Small intestine (tissue), 7 donors: ENCODE results near the gene EHMT1. TPM values are rescaled to one million over a fixed set of nuclear protein-coding genes. Genes with fewer than 3 reads are reported as not detected.
"Not testable (repeated sequence)": the region's sequence is repeated elsewhere in the genome, so short reads cannot be mapped to it uniquely, and the experiment has no call there.

Source experiments
- DNase-seq, 2 donors: peaks; one replicate each; pipeline versions ENCODE4 v3.0.0 to v3.0.0-alpha.2; 2013
- FAIRE-seq: peaks from 2 replicates; lab custom pipeline; 2012; peaks lifted over from hg19 to GRCh38; lab: Jason Lieb, UNC
- H3K27ac ChIP-seq, 3 donors: one replicate each; pipeline ENCODE4 v1.5.1; 2013; ENCODE audit warnings: low read length in 2 of 3, mild to moderate bottlenecking in 2 of 3, control low read depth in 1 of 3, inconsistent platforms in 1 of 3, low read depth in 1 of 3, moderate library complexity in 1 of 3
- H3K27me3 ChIP-seq, 3 donors: one replicate each; pipeline ENCODE4 v1.6.1; 2013; ENCODE audit warnings: low read length in 3 of 3, inconsistent platforms in 1 of 3; ENCODE audit not compliant: control insufficient read depth in 3 of 3, insufficient read depth in 3 of 3
- H3K36me3 ChIP-seq, 3 donors: one replicate each; pipeline ENCODE4 v1.6.1; 2013; ENCODE audit warnings: low read length in 3 of 3, inconsistent platforms in 1 of 3, low read depth in 1 of 3, mild to moderate bottlenecking in 1 of 3, moderate library complexity in 1 of 3; ENCODE audit not compliant: control insufficient read depth in 3 of 3, insufficient read depth in 2 of 3
- H3K4me1 ChIP-seq, 3 donors: one replicate each; pipeline ENCODE4 v1.6.1; 2013; ENCODE audit warnings: low read length in 2 of 3, inconsistent platforms in 1 of 3, low read depth in 1 of 3, mild to moderate bottlenecking in 1 of 3, moderate library complexity in 1 of 3; ENCODE audit not compliant: control insufficient read depth in 3 of 3, insufficient read depth in 2 of 3
- H3K4me3 ChIP-seq, 3 donors: one replicate each; pipeline ENCODE4 v1.5.1; 2013; ENCODE audit warnings: low read length in 3 of 3, control low read depth in 1 of 3, inconsistent platforms in 1 of 3, low read depth in 1 of 3, mild to moderate bottlenecking in 1 of 3, moderate library complexity in 1 of 3
- H3K9me3 ChIP-seq, 2 donors: one replicate each; pipeline ENCODE4 v1.6.1; 2013; ENCODE audit warnings: low read depth in 1 of 2, low read length in 1 of 2; ENCODE audit not compliant: control insufficient read depth in 2 of 2, insufficient read depth in 1 of 2
- WGBS, 3 donors: extraction: QIAGEN DNeasy Blood & Tissue Kit; methylation state at CpG; one replicate each; pipeline ENCODE4 v1.1.7; 2013; 5-methylcytosine and 5-hydroxymethylcytosine counted together
- polyA plus RNA-seq, 4 donors: library from polyadenylated mRNA; stranded (reverse) in 3 of 4; unstranded in 1 of 4; fragments of 200-250 nt in 3 of 4; fragments of 120-200 nt in 1 of 4; gene quantifications; one replicate each; pipeline versions ENCODE4 v1.2.1 to v1.2.3, GENCODE V29; 2013
- donor health status: healthy with polysubstance abuse.
- donor health status: control.
- donor health status: control.
- donor health status: Bipolar disorder and iron deficiency.
- donor health status: healthy.

EHMT1 gene
- polyA plus RNA-seq, 4 donors = 35.2 to 53.9 (median 39.1) TPM

DNA sequence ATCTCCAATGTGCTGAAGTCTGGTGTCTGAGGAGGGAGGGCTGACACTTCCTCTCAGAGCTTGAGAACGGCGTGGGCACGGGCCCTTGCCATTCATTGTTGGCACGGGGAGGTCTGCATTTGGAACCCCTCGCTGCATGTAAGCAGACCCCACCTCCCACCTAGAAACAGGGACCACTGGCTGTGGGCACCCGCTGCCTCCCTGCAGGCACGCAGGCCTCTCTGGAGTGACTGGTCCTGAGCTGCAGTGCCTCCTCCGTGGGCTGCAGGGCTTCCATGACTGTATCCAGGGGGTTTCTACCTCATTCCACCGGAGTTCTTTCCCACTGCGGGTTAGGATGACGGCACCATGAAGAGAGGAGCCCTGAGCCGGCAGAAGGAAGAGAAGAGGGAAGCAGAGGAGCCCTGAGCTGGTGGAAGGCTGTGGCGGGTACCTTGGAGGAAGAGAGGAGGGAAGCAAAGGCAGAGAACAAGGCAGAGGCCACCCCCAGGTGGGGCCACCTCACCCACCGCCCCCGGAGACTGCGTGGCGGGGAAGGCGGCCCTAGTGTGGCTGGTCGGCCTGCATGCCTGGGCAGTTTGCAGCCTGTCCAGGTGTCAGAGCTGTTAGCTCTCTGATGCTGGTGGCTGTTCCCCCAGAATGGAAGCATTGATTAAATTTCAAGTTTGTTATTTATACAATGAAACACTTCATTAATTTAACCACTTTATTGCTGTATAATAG is 183.9 kb downstream of the EHMT1 start:
- Histone ChIP-seq H3K9me3 (no peaks in the 10 kb centered on the region), H3K27ac (no peak overlapping the region), H3K36me3 (peaks cover 5 to 60% (median 17%) of the 10 kb centered on the region in 3 donors), H3K4me3 (no peak overlapping the region), H3K27me3 (no peaks in the 10 kb centered on the region), H3K4me1 (no peaks in the 10 kb centered on the region)
- FAIRE-seq (no peak), DNase-seq (no peak)
- 94 to 96% (median 96%) methylated on average over 19 of the region's 19 CpGs for WGBS, 3 donors

DNA sequence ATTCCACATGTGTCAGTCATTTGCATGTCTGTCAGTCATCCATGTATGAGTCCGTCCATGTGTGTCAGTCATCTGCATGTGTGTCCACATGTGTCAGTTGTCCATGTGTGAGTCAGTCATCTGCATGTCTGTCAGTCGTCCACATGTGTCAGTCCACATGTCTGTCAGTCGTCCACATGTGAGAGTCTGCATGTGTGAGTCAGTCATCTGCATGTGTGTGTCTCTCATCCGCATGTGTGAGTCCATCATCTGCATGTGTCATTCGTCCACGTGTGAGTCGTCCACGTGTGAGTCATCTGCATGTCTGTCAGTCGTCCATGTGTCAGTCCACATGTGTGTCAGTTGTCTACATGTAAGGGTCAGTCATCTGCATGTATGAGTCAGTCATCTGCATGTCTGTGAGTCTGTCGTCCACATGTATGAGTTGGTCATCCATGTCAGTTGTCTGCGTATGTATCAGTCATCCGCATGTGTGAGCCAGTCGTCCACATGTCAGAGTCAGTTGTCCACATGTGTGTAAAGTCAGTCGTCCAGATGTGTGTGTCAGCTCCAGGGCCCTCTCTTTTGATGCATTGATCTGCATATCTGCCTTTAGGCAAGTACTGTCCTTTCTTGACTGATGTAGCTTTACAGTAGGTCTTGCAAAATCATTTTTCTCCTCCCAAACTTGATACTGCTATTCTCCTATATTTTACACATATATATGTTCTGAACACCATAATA is 186.3 kb downstream of the EHMT1 start:
- DNase-seq (no peak), FAIRE-seq (no peak)
- H3K4me3 ChIP-seq = no peak overlapping the region
- no peak overlapping the region for H3K27ac ChIP-seq
- H3K27me3 ChIP-seq = no peaks in the 10 kb centered on the region
- H3K4me1 ChIP-seq = no peaks in the 10 kb centered on the region
- 94 to 97% (median 96%) methylated on average over 14 of the region's 14 CpGs for WGBS, 3 donors
- peaks cover 0 to 11% of the 10 kb centered on the region in 2 donors for H3K9me3 ChIP-seq
- H3K36me3 ChIP-seq = peaks cover 9 to 57% (median 20%) of the 10 kb centered on the region in 3 donors

DNA sequence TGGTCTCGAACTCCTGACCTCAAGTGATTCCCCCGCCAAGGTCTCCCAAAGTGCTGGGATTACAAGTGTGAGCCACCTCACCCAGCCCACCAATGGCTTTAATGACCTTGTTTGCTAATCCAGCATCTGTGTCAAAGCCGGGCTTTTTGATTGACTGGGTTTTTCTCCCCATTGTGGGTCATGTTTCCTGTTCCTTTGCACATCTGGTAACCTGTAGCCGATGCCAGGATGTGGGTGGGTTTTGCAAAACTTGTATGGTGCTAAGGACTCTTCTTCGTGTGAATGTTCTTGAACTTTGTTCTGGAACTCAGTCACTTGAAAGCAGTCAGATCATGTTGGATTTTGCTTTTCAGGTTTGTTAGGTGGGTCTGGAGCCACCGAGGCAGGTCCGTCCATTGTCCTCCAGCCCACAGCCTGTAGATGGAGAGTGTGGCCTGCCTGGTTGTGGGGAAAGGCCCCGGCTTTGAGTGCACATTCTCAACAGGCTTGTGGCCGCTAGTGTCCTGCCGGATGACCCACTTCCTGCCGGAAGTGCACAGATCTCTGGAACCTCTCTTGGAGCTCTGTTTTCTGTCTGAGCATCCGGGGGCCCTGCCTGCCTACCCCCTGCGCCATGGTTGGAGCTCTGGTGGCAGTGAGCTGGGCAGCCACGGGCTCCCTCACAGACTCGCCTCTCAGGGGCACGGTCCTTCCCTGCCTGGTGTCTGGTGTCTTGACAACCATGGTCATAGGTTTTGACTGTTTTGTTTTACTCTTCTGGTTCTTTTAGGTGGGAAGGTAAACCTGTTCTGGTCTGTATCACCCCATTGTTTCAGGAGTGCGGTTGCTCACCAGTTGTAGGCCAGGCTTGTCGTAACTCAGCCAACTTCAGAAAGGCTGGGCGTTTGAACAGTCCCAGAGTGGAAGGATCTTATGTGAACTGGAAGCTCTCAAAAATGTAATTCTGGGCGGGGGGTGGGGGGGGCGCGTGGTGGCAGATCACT is 189.2 kb downstream of the EHMT1 start:
- H3K4me1 ChIP-seq = no peaks in the 10 kb centered on the region
- H3K9me3 ChIP-seq = peaks cover 0 to 11% of the 10 kb centered on the region in 2 donors
- WGBS, 3 donors = 88 to 93% (median 92%) methylated on average over 22 of the region's 22 CpGs
- H3K4me3 ChIP-seq = no peak overlapping the region
- peaks cover 6 to 44% (median 19%) of the 10 kb centered on the region in 3 donors for H3K36me3 ChIP-seq
- no peak for DNase-seq
- H3K27me3 ChIP-seq = no peaks in the 10 kb centered on the region
- H3K27ac ChIP-seq = no peak overlapping the region
- FAIRE-seq = no peak

- DNase-seq = no peak
- H3K36me3 ChIP-seq = peaks cover 7 to 50% (median 18%) of the 10 kb centered on the region in 3 donors
- H3K27me3 ChIP-seq = no peaks in the 10 kb centered on the region
- H3K4me1 ChIP-seq = no peaks in the 10 kb centered on the region
- no peak for FAIRE-seq
- peaks cover 0 to 11% of the 10 kb centered on the region in 2 donors for H3K9me3 ChIP-seq
- WGBS, 3 donors = 90 to 94% (median 92%) methylated on average over 23 of the region's 23 CpGs
- no peak overlapping the region for H3K4me3 ChIP-seq
- no peak overlapping the region for H3K27ac ChIP-seq
Observed at GRCh38 chr9:137809040-137809576, 190.3 kb downstream of the EHMT1 start.

- H3K36me3 ChIP-seq = peaks cover 7 to 57% (median 18%) of the 10 kb centered on the region in 3 donors
- peaks cover 0 to 11% of the 10 kb centered on the region in 2 donors for H3K9me3 ChIP-seq
- not testable (repeated sequence) for H3K27me3 ChIP-seq, FAIRE-seq, H3K27ac ChIP-seq, H3K4me3 ChIP-seq, DNase-seq, H3K4me1 ChIP-seq
- 98 to 99% (median 98%) methylated on average over 58 to 69 of the region's 69 CpGs for whole genome bisulfite sequencing, 3 donors
Observed at GRCh38 chr9:137809726-137810450, 191.1 kb downstream of the EHMT1 start.

DNA sequence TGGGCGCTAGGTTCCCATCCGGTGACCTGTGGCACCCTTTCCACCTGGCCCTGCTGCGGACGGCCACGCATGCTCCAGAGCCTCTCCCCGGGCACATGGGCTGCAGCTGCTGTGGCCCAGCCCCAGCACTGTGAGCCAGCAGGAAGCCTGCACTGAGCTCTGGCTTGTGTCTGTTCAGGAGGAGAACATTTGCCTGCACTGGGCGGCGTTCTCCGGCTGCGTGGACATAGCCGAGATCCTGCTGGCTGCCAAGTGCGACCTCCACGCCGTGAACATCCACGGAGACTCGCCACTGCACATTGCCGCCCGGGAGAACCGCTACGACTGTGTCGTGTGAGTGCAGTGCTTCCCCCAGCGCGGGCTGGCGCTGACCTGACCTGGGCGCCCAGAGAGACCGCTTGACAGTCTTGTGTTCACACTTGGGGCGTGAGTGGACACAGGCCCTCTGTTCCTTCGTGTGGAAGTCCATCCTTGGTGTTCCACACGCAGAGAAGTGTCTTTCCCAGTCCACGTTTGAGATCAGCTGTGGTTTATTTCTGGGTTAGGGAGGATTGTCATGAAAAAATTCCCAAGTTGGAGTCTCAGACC is 192.6 kb downstream of the EHMT1 start:
- Histone ChIP-seq H3K36me3 (peaks cover 7 to 69% (median 24%) of the 10 kb centered on the region in 3 donors), H3K27ac (no peak overlapping the region), H3K9me3 (peaks cover 0 to 12% of the 10 kb centered on the region in 2 donors), H3K4me1 (no peaks in the 10 kb centered on the region), H3K4me3 (no peak overlapping the region), H3K27me3 (no peaks in the 10 kb centered on the region)
- FAIRE-seq = no peak
- 94% methylated on average over 30 of the region's 30 CpGs for WGBS, 3 donors
- no peak for DNase-seq

DNA sequence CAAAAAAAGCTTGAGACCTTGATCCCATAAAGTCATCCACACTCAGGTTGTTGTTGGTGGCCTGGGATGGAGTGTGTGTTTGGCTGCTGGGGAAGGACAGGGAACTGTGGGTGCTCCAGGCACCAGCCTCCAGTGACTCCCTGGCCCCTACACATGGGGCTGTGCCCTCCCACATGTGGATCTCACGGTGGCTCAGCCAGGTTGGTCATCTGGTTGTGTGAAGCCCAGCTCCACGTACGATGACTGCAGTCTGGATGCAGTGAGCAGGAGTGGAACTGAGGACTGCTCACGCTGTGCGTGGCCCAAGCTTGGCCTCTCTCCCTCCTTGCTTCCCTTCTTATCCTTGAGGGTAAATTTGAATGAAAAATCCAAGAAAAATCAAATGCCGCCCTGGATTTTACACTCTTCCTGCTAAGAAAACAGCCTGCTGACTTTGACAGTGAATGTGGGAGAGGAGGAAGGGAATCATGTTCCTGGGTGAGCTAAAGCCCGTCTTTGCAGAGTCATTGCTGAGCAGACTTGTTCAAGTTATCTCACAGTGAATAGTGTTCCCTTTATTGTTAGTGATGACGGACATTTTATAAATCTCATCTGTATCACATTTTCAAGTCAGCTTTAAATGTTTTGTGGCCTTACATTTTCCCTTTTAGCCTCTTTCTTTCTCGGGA is 193.7 kb downstream of the EHMT1 start:
- Histone ChIP-seq H3K36me3 (peaks cover 18 to 80% (median 33%) of the 10 kb centered on the region in 3 donors), H3K9me3 (peaks cover 0 to 23% of the 10 kb centered on the region in 2 donors), H3K27ac (no peak overlapping the region), H3K27me3 (no peaks in the 10 kb centered on the region), H3K4me3 (no peak overlapping the region), H3K4me1 (no peaks in the 10 kb centered on the region)
- 94 to 95% (median 94%) methylated on average over 9 of the region's 9 CpGs for WGBS, 3 donors
- FAIRE-seq (no peak), DNase-seq (no peak)
